Breast epithelium (tissue), 4 donors: ENCODE measurements around the gene SUGP2. TPM values are rescaled to one million over a fixed set of nuclear protein-coding genes. Genes with fewer than 3 reads are reported as not detected.

Source experiments
- DNase-seq, 2 donors: peaks; one replicate each; pipeline ENCODE4 v3.0.0-alpha.2; 2019; ENCODE audit warnings: low spot score in 2 of 2
- H3K27ac ChIP-seq, 2 donors: fragments of 200-600 bp; sonication (generic) in 1 of 2; one replicate each; pipeline ENCODE4 v1.5.1; 2016 to 2019; ENCODE audit warnings: mild to moderate bottlenecking in 1 of 2
- H3K27me3 ChIP-seq, 2 donors: fragments of 200-600 bp; sonication (generic) in 1 of 2; one replicate each; pipeline versions ENCODE4 v1.5.1 to v1.6.0; 2017 to 2019; ENCODE audit warnings: control low read depth in 1 of 2, mild to moderate bottlenecking in 1 of 2
- H3K36me3 ChIP-seq: fragments of 200-600 bp; one replicate; pipeline ENCODE4 v1.5.1; 2019
- H3K4me1 ChIP-seq, 2 donors: fragments of 200-600 bp; sonication (generic); one replicate each; pipeline ENCODE4 v1.5.1; 2016 to 2019; ENCODE audit warnings: control low read depth in 1 of 2
- H3K4me3 ChIP-seq, 3 donors: fragments of 200-600 bp; sonication (generic); 1 replicate in 2 of 3; 2 replicates in 1 of 3; pipeline ENCODE4 v1.5.1; 2016 to 2019; ENCODE audit warnings: mild to moderate bottlenecking in 3 of 3, moderate library complexity in 2 of 3
- H3K9me3 ChIP-seq, 2 donors: fragments of 200-600 bp; sonication (generic) in 1 of 2; one replicate each; pipeline ENCODE4 v1.5.1; 2016 to 2019; ENCODE audit warnings: control low read depth in 1 of 2
- CTCF ChIP-seq, 3 donors: fragments of 450-650 bp; IDR thresholded peaks; one replicate each; pipeline ENCODE4 v1.5.1; 2016 to 2017; ENCODE audit warnings: antibody characterized with exemption in 3 of 3, mild to moderate bottlenecking in 3 of 3, moderate library complexity in 3 of 3
- POLR2A ChIP-seq: fragments of 450-650 bp; IDR thresholded peaks from one replicate; pipeline ENCODE4 v1.6.1; 2016; ENCODE audit warnings: antibody characterized with exemption, mild to moderate bottlenecking, moderate library complexity
- POLR2AphosphoS5 ChIP-seq, 3 donors: sonication (generic); formaldehyde crosslinking; IDR thresholded peaks; one replicate each; pipeline ENCODE4 v1.6.1; 2017; ENCODE audit warnings: antibody characterized with exemption in 3 of 3
- intact Hi-C: fragments of 100-400 bp; cut with DNase I; formaldehyde crosslinking; loops from one replicate; pipeline ENCODE4 v1.15.1; 2023; ENCODE audit warnings: low total_unique reads
- total RNA-seq, 3 donors: library from RNA; depleted of rRNA; stranded (reverse); fragments of >200 nt; gene quantifications; one replicate each; pipeline ENCODE4 v1.1.0, GENCODE V29; 2016

SUGP2 gene
- total RNA-seq, 3 donors from 2014 or later = 27.8 to 58.1 (median 56.0) TPM

- DNase-seq = no peak
- no peaks in the 10 kb centered on the region for H3K27me3 ChIP-seq
- H3K9me3 ChIP-seq = no peaks in the 10 kb centered on the region
- no peak overlapping the region for H3K4me3 ChIP-seq
- intact Hi-C loops = no loop called here
- TF ChIP-seq POLR2AphosphoS5 (IDR thresholded peaks at IDR 0.05) = no peak
- TF ChIP-seq POLR2A = no peak
- no peak for TF ChIP-seq CTCF (IDR thresholded peaks at IDR 0.05)
- no peaks in the 10 kb centered on the region for H3K4me1 ChIP-seq
- H3K27ac ChIP-seq = no peak overlapping the region
- no peaks in the 10 kb centered on the region for H3K36me3 ChIP-seq
Measured at GRCh38 chr19:19076476-19076875, 43.2 kb upstream of the SUGP2 start.

GRCh38 chr19:19075126-19075525 lies 41.8 kb upstream of the SUGP2 start:
- no peak for TF ChIP-seq POLR2AphosphoS5 (IDR thresholded peaks at IDR 0.05)
- no peak for TF ChIP-seq CTCF (IDR thresholded peaks at IDR 0.05)
- no peak for TF ChIP-seq POLR2A
- intact Hi-C loops = no loop called here
- no peak overlapping the region for H3K4me3 ChIP-seq
- H3K27me3 ChIP-seq = no peaks in the 10 kb centered on the region
- no peak for DNase-seq
- H3K4me1 ChIP-seq = no peaks in the 10 kb centered on the region
- H3K9me3 ChIP-seq = no peaks in the 10 kb centered on the region
- H3K27ac ChIP-seq = no peak overlapping the region
- H3K36me3 ChIP-seq = no peaks in the 10 kb centered on the region

- Histone ChIP-seq H3K9me3 (no peaks in the 10 kb centered on the region), H3K27ac (no peak overlapping the region), H3K4me1 (no peaks in the 10 kb centered on the region), H3K36me3 (no peaks in the 10 kb centered on the region), H3K4me3 (no peak overlapping the region), H3K27me3 (no peaks in the 10 kb centered on the region)
- no peak for DNase-seq
- TF ChIP-seq CTCF (IDR thresholded peaks at IDR 0.05) = no peak
- no peak for TF ChIP-seq POLR2A
- TF ChIP-seq POLR2AphosphoS5 (IDR thresholded peaks at IDR 0.05) = no peak
- intact Hi-C loops = no loop called here
Measured at GRCh38 chr19:19074196-19074882, 41.0 kb upstream of the SUGP2 start.

- no peak overlapping the region for H3K4me3 ChIP-seq
- intact Hi-C loops = no loop called here
- no peaks in the 10 kb centered on the region for H3K9me3 ChIP-seq
- H3K4me1 ChIP-seq = no peaks in the 10 kb centered on the region
- no peak overlapping the region for H3K27ac ChIP-seq
- H3K36me3 ChIP-seq = no peaks in the 10 kb centered on the region
- H3K27me3 ChIP-seq = no peaks in the 10 kb centered on the region
- DNase-seq = no peak
- no peak for TF ChIP-seq POLR2A
- no peak for TF ChIP-seq CTCF (IDR thresholded peaks at IDR 0.05)
- TF ChIP-seq POLR2AphosphoS5 (IDR thresholded peaks at IDR 0.05) = no peak
Measured at GRCh38 chr19:19071897-19072296, 38.6 kb upstream of the SUGP2 start.

- Histone ChIP-seq H3K27me3 (no peaks in the 10 kb centered on the region), H3K27ac (no peak overlapping the region), H3K36me3 (no peaks in the 10 kb centered on the region), H3K4me3 (no peak overlapping the region), H3K9me3 (no peaks in the 10 kb centered on the region), H3K4me1 (peaks cover 0 to 9% of the 10 kb centered on the region in 2 donors)
- TF ChIP-seq POLR2AphosphoS5 (IDR thresholded peaks at IDR 0.05) (no peak), POLR2A (no peak), CTCF (IDR thresholded peaks at IDR 0.05) (no peak)
- no peak for DNase-seq
- intact Hi-C loops = no loop called here
Measured at GRCh38 chr19:19068659-19069654, 35.6 kb upstream of the SUGP2 start.
